ENCODE data around the gene RNLS.
A peak's percentile ranks its signal among the peaks of the same experiment; 100 is the strongest.

The RNLS gene

GRCh38 chr10:88582806-88583583, at the start of gene RNLS:
Gene RNLS, minus strand, starts transcription at chr10:88583318.
- peak; percentile 45 to 48 for DNase-seq (ENCODE audit: low read depth in 1 of 2, low spot score in 1 of 2)

DNA sequence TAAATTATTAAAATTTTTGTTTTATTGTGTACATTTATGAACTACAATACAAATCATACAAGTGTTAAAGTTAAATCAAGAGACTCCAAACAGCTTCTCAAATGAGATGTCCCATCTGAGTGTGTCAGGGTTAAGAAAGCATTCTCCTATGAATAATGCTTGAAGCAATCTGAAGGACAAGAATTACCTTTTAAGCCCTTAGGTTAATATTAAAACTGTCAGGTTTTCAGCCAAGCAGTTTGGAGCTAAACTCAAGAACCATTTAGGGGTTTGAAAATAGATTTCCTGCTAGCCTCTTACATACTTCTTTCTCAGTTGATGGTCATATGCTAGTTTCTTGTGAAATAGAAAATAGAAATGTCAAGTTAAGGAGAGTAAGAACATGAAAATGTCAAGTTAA, 41.7 kb upstream of the RNLS start:
- DNase-seq (ENCODE audit: low read depth in 1 of 2, low spot score in 1 of 2): no peak

DNA sequence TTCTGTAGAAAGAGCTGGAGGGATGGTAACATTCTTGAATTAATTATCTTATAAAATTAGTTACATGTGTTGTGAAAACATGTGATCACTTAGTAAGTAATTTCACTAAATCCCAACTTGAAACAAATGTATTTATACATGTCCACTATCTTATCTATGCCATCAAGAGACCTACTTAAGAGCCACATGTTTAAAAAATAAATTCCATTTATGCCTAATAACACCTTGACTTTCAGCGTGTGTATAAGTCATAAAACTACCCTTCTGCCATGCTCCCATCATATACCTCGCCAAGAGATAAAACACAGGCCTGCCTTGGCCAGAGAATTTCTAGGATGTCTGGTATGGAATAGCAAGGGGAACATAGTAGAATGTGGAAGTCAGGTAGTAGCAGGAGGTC, 40.7 kb upstream of the RNLS start:
- no peak for DNase-seq (ENCODE audit: low read depth in 1 of 2, low spot score in 1 of 2)

DNA sequence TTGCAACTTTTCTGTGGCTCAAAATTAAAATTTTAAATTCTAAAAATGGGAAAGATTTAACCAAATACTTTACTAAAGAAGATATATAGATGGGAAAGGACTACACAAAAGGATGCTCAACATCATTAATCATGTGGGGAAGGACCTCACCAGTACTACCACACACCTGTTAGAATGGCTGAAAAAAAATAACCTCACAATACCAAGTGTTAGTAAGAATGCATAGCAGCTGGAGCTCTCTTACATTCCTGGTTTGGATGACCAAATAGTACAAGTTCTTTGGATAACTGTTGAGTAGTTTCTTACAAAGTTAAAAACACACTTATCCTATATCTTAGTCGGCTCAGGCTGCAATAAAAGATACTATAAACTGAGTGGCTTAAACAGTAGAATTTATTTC, 37.3 kb upstream of the RNLS start:
- no peak for DNase-seq (ENCODE audit: low read depth in 1 of 2, low spot score in 1 of 2)

- DNase-seq (ENCODE audit: low read depth in 1 of 2, low spot score in 1 of 2): no peak
These were observed 35.4 kb upstream of the RNLS start for GRCh38 chr10:88618496-88618895.

DNA sequence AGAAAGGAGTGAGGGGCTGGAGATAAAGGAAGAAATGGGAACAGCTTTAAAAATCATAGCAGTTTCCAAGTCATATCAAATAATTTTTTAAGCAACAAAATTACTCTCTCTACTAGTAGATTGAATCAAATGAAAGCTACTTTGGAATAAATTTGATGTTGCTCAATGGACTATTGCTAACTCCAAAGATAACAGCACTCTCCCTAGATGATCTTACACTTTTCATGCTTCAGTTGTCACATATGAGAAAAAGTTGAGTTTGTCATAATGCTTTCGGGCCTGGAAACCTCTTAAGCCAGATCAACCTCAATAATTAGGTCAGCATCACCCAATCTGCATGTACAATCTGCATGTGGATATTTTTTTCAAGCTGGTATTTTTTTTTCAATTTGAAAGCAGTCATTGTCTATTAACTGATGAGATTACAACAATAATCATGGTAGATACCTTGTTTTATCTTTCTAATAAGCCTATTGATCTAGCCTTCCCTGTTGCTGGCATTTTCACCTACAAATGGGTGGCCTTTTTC, 34.7 kb upstream of the RNLS start:
- no peak for DNase-seq (ENCODE audit: low read depth in 1 of 2, low spot score in 1 of 2)

DNA sequence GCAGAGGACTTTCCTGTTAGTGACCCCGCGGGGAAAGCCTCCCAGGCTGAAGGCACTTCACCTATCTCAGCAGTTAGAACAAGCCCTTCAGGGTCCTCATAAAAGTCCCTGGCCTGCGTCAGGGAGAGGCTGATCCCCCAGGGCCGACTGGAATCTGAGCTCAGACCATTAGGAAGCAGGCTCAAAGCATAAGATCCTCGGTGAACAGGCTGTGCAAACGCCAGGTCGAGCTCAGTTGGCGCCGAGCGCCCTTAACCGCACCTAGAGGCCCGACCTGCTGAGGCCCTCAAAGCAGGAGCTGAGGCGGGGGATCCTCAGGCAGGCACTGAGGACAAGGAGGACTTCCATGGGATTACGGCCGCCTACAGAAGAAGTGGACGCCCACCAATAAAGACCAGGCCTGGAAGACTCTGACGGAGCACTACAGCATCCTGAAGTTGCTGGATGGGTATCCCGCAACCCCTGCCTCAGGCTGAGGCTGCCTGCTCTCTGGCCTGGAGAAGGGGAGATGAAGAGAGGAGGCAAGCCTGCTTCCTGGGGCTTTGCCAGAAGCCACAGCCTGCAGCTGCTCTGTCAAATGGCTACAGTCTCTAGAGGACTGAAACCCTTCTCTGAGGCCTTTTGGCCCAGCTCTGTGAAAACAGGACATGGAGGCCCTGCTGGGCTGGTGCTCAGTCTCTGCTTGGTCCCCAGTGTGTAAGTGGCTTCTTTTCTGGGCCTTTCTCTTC, 33.3 kb upstream of the RNLS start:
- no peak for DNase-seq (ENCODE audit: low read depth in 1 of 2, low spot score in 1 of 2)

GRCh38 chr10:88608780-88609179, 25.7 kb upstream of the RNLS start:
- DNase-seq (ENCODE audit: low read depth in 1 of 2, low spot score in 1 of 2): no peak

- DNase-seq (ENCODE audit: low read depth in 1 of 2, low spot score in 1 of 2): no peak
These were observed 25.1 kb upstream of the RNLS start for GRCh38 chr10:88608052-88608732.

- no peak for DNase-seq (ENCODE audit: low read depth in 1 of 2, low spot score in 1 of 2)
These were observed 14.9 kb upstream of the RNLS start for GRCh38 chr10:88598055-88598454.

DNA sequence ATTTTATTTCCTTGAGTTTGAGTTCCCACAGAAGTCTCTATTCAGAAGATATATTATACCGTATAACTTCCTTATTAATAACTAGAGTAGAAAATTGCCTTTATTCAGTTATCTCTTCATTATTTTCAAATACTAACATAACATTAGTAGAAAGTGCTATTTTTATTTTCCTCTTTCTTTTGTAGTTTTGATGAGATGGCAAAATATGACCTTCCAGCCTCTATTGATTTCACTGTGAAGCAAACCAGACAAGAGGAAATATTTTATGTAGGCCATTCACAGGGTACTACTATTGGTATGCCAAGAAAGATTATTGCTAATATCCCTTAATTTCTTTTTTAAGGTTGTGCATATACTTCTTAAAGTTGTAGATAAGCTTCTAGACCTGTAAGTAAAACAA, 11.4 kb upstream of the RNLS start:
- DNase-seq (ENCODE audit: low read depth in 1 of 2, low spot score in 1 of 2): no peak

DNA sequence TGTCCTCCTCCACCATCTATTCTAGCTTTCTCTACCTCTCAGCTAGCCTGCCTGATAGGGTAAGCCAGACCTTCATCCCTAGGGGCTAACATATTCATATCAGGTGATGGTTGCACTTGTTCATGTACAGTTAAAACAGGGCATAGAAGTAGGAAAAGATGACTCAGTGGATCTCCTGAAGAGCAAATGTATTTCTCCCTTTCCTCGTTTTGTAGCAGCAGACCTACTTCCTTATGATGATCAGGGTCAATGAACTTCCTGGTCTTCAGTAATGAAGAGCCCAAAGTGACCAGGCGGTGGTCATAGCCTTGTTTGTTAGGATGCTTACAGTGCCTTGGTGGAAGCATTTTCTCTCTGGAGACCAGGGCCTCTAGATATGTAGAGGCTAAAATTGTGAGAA, 9.8 kb upstream of the RNLS start:
- no peak for DNase-seq (ENCODE audit: low read depth in 1 of 2, low spot score in 1 of 2)

- no peak for DNase-seq (ENCODE audit: low read depth in 1 of 2, low spot score in 1 of 2)
These were observed 9.3 kb upstream of the RNLS start for GRCh38 chr10:88592381-88592780.

DNA sequence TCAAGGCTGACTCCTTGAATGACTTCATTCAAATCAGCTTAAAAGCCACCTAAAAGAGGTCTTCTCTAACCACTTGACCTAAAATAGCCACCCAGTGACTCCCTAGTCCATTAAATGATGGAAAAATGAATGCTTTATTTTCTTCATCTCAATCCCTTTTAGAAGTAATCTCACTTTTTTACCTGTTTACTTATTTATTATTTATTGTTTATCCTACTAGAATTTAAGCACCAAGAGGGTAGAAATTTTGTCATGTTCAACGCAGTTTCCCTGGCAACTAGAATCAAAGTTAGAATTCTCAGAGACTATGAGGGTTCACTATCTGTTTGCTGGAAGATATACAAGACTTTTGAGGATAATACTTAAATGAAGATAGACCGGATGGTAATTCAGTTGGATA, 3.3 kb upstream of the RNLS start, which contains the start of gene LIPJ:
TSS of gene LIPJ (plus strand) at position 301 of the 400 bp plus-strand sequence. CDS start 3,926 bp downstream, outside the sequence.
- no peak for DNase-seq (ENCODE audit: low read depth in 1 of 2, low spot score in 1 of 2)

DNA sequence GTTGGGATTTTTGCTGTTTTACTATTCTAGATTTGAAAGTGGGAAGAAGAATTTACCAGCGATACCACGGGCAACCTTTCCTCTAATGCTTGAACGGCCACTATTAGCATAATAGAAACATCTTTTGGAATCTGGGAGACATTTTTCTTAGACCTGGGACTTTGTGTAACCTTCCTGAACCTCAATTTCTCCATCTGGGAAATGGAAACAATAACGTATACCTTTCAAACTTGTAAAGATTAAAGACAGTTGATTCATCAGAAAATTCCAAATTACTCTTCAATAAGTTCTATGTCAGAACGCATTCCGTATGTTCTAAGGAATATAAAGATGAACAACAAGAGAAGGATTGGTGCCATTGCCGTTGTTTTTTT, 453 bp upstream of the RNLS start:
- DNase-seq (ENCODE audit: low read depth in 1 of 2, low spot score in 1 of 2): no peak

GRCh38 chr10:88582411-88582805, 710 bp downstream of the RNLS start:
- no peak for DNase-seq (ENCODE audit: low read depth in 1 of 2, low spot score in 1 of 2)

- no peak for DNase-seq (ENCODE audit: low read depth in 1 of 2, low spot score in 1 of 2)
These were observed 18.0 kb downstream of the RNLS start for GRCh38 chr10:88565072-88565471.

DNA sequence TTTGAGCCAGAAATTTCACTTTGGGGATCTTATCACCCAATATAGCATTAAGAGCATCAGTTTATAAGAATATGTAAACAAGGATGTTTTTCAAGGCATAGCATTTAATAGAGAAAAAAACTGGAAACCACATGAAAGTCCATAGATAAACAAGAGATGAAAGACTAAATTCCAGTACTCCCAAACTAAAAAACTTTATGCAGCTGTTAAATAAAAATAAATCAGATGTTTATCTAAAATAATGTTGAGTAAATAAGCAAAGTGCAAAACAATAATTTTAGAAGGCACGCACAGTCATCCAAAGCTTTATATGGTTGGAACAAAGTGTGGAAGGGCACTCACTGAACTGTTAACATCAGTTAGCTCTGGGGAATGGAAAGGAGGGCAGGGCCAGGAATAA, 21.0 kb downstream of the RNLS start:
- DNase-seq (ENCODE audit: low read depth in 1 of 2, low spot score in 1 of 2): no peak

DNA sequence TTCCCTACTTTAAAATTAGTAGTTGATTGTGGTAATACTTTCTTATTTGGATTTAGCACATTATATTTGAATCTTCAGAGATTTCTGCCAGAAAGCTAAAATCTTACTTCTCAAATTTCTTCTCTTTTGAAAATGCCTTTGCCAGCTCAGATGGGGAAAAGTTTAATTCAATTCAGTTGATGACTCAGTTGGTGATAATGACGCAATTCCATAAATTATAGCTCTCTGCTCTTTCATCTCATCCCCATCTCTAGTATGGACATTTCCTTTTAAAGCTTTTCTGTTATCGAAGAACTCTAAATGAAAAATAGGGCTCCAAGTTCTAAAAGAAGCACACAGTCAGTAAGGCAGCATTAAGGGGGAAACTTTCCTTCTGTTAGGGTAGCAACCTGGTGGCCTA, 25.5 kb downstream of the RNLS start:
- no peak for DNase-seq (ENCODE audit: low read depth in 1 of 2, low spot score in 1 of 2)

GRCh38 chr10:88557256-88557655, 25.9 kb downstream of the RNLS start:
- no peak for DNase-seq (ENCODE audit: low read depth in 1 of 2, low spot score in 1 of 2)

DNA sequence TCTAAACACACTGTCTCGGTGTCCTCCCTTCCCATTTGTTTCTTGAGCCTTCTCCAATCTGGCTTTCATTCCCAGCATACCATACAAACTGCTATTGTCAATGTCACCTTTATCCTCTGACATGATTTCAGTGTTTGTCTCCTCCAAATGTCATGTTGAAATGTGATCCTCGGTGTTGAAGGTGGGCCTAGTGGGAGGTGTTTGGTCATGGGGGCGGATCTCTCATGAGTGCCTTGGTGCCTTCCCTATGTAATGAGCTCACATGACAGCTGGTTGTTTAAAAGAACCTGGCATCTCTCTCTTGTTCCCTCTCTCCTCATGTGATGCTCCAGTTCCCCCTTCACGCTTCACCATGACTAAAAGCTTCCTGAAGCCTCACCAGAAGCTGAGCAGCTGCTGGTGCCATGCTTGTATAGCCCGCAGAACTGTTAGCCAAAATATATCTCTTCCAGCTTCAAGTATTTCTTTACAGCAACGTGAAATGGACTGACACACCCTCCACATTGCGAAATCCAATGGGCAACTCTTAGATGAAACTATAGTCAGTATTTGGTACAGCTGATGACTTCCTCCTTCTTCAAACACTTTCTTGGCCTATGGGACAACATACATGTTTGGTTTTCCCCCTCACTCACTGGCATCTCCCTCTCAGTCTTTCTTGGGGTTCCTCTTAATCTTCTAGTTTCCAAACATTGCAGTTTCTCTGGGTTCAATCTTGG, 27.8 kb downstream of the RNLS start:
- no peak for DNase-seq (ENCODE audit: low read depth in 1 of 2, low spot score in 1 of 2)

Measured in activated CD4-positive, alpha-beta T cell treated with anti-CD3 and anti-CD28 coated beads, Interleukin-2, amount 50 U/mL, for 24 hours (primary cell).